Loucy (cell line): ENCODE data around the gene SPP2.

Experiments
- EZH2phosphoT487 ChIP-seq: fragments of 200-600 bp; IDR thresholded peaks from 2 replicates; pipeline ENCODE4 v1.6.1; 2018; ENCODE audit warnings: antibody characterized with exemption, mild to moderate bottlenecking, moderate library complexity, borderline replicate concordance
- TF ChIP-seq, protein P1 (sequence below): fragments of 200-600 bp; sonication (generic); conservative IDR thresholded peaks from 2 replicates; pipeline ENCODE4 v1.5.1; 2014; ENCODE audit warnings: mild to moderate bottlenecking, antibody characterized with exemption, low read length

DNA sequence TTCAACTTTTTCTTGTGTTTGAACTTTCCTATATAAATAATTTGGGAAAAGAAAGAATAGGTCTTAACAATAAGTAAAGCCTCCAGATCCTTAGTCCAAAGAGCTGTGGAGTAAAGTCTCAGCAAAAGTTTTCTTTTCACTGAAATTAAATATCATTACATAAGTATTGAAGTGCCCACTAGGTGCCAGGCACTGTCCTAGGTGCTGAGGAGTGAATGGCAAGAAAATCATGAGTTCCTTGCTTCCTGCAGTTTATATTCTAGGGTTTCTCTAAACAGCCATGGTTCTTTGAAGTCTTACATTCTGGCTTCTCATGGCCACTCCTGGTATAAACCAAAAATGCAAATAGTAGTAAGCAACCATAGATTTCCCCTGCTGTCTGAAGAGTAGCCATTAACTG lies 59.7 kb downstream of the SPP2 start:
- TF ChIP-seq, protein P1, sequence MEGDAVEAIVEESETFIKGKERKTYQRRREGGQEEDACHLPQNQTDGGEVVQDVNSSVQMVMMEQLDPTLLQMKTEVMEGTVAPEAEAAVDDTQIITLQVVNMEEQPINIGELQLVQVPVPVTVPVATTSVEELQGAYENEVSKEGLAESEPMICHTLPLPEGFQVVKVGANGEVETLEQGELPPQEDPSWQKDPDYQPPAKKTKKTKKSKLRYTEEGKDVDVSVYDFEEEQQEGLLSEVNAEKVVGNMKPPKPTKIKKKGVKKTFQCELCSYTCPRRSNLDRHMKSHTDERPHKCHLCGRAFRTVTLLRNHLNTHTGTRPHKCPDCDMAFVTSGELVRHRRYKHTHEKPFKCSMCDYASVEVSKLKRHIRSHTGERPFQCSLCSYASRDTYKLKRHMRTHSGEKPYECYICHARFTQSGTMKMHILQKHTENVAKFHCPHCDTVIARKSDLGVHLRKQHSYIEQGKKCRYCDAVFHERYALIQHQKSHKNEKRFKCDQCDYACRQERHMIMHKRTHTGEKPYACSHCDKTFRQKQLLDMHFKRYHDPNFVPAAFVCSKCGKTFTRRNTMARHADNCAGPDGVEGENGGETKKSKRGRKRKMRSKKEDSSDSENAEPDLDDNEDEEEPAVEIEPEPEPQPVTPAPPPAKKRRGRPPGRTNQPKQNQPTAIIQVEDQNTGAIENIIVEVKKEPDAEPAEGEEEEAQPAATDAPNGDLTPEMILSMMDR = no peak
- no peak for TF ChIP-seq EZH2phosphoT487
